SU-DHL-6 (cell line): ENCODE data around the gene PARVA.

Source experiments
- H2AFZ ChIP-seq: fragments of 200-600 bp; sonication (generic); 2 replicates; pipeline ENCODE4 v1.6.1; 2014; ENCODE audit warnings: low read depth, mild to moderate bottlenecking, moderate library complexity, mixed read lengths, antibody characterized with exemption, low read length; ENCODE audit not compliant: severe bottlenecking
- H3F3A ChIP-seq: fragments of 200-600 bp; shearing (Covaris generic); 2 replicates; pipeline ENCODE4 v1.6.0; 2016; ENCODE audit warnings: antibody characterized with exemption, mild to moderate bottlenecking; ENCODE audit not compliant: insufficient read depth
- H3K27ac ChIP-seq: fragments of 200-600 bp; sonication (generic); 2 replicates; pipeline ENCODE4 v1.5.1; 2016; ENCODE audit warnings: low read depth, mild to moderate bottlenecking, low read length, moderate library complexity, mixed read lengths
- H3K27me3 ChIP-seq: fragments of 200-600 bp; sonication (generic), shearing (Covaris generic); 2 replicates; pipeline ENCODE4 v1.6.0; 2014; ENCODE audit warnings: mild to moderate bottlenecking, low read length
- H3K36me3 ChIP-seq: fragments of 200-600 bp; sonication (generic); 2 replicates; pipeline ENCODE4 v1.6.1; 2014; ENCODE audit warnings: mild to moderate bottlenecking, low read length, mixed read lengths
- H3K4me2 ChIP-seq: fragments of 300-600, 200-600 bp; shearing (Covaris generic), sonication (generic); 2 replicates; pipeline ENCODE4 v1.6.0; 2014; ENCODE audit warnings: low read length, low read depth, mild to moderate bottlenecking; ENCODE audit not compliant: poor library complexity, severe bottlenecking
- H3K4me3 ChIP-seq: fragments of 200-600 bp; sonication (generic); 2 replicates; pipeline ENCODE4 v1.5.1; 2014; ENCODE audit warnings: antibody characterized with exemption, low read length, mild to moderate bottlenecking, mixed read lengths; ENCODE audit not compliant: insufficient read depth, poor library complexity, severe bottlenecking
- H3K79me2 ChIP-seq: fragments of 200-600 bp; sonication (generic); 2 replicates; pipeline ENCODE4 v1.6.1; 2014; ENCODE audit warnings: mild to moderate bottlenecking, low read length, moderate library complexity; ENCODE audit not compliant: insufficient read depth
- H3K9ac ChIP-seq: fragments of 200-600 bp; sonication (generic); 2 replicates; pipeline ENCODE4 v1.7.0; 2014; ENCODE audit warnings: mild to moderate bottlenecking, low read length
- H3K9me2 ChIP-seq: fragments of 200-600 bp; sonication (generic); replicated peaks from 2 replicates; pipeline ENCODE4 v1.6.1; 2014; ENCODE audit warnings: low read length; ENCODE audit not compliant: insufficient read depth
- H3K9me3 ChIP-seq: fragments of 200-600 bp; sonication (generic); 2 replicates; pipeline ENCODE4 v1.6.1; 2014; ENCODE audit warnings: low read length, mixed read lengths; ENCODE audit not compliant: insufficient read depth
- H4K20me1 ChIP-seq: fragments of 200-600 bp; sonication (generic); 2 replicates; pipeline ENCODE4 v1.6.1; 2014; ENCODE audit warnings: low read depth, mild to moderate bottlenecking, antibody characterized with exemption, low read length, moderate library complexity, mixed read lengths
- CTCF ChIP-seq: fragments of 200-600 bp; sonication (generic); IDR thresholded peaks from one replicate; pipeline ENCODE4 v1.5.1; 2017; ENCODE audit warnings: antibody characterized with exemption, mild to moderate bottlenecking, low read length, moderate library complexity; ENCODE audit not compliant: insufficient read depth, poor library complexity, severe bottlenecking
- EZH2phosphoT487 ChIP-seq: fragments of 200-600 bp; sonication (generic), shearing (Covaris generic); conservative IDR thresholded peaks from 2 replicates; pipeline ENCODE4 v1.6.1; 2018; ENCODE audit warnings: mild to moderate bottlenecking, antibody characterized with exemption, low read length, moderate library complexity, mixed read lengths

PARVA gene

GRCh38 chr11:12541583-12542151 lies 164.3 kb downstream of the PARVA start:
- no peaks in the 10 kb centered on the region for H3K79me2 ChIP-seq
- no peaks in the 10 kb centered on the region for H3F3A ChIP-seq
- no peaks in the 10 kb centered on the region for H4K20me1 ChIP-seq
- H3K9me2 ChIP-seq: no peaks in the 10 kb centered on the region
- TF ChIP-seq EZH2phosphoT487 (no peak), CTCF (no peak)
- no peak overlapping the region for H3K9ac ChIP-seq
- H3K27ac ChIP-seq: no peak overlapping the region
- no peak overlapping the region for H2AFZ ChIP-seq
- no peaks in the 10 kb centered on the region for H3K36me3 ChIP-seq
- no peaks in the 10 kb centered on the region for H3K27me3 ChIP-seq
- H3K4me3 ChIP-seq: no peak overlapping the region
- no peaks in the 10 kb centered on the region for H3K9me3 ChIP-seq
- no peak overlapping the region for H3K4me2 ChIP-seq

GRCh38 chr11:12542186-12542935 lies 165.0 kb downstream of the PARVA start:
- Histone ChIP-seq H3K79me2 (no peaks in the 10 kb centered on the region), H3K27ac (no peak overlapping the region)

GRCh38 chr11:12543596-12544415 lies 166.4 kb downstream of the PARVA start:
- no peak overlapping the region for H3K4me2 ChIP-seq
- H2AFZ ChIP-seq: no peak overlapping the region
- no peaks in the 10 kb centered on the region for H3K27me3 ChIP-seq
- no peaks in the 10 kb centered on the region for H3K9me3 ChIP-seq
- H3K27ac ChIP-seq: no peak overlapping the region
- H3K4me3 ChIP-seq: no peak overlapping the region
- H3K9ac ChIP-seq: no peak overlapping the region
- H3K9me2 ChIP-seq: no peaks in the 10 kb centered on the region
- H4K20me1 ChIP-seq: no peaks in the 10 kb centered on the region
- TF ChIP-seq EZH2phosphoT487: no peak
- no peak for TF ChIP-seq CTCF
- no peaks in the 10 kb centered on the region for H3K79me2 ChIP-seq
- H3K36me3 ChIP-seq: no peaks in the 10 kb centered on the region
- H3F3A ChIP-seq: no peaks in the 10 kb centered on the region

More at GRCh38 chr11:12542186-12542935, 165.0 kb downstream of the PARVA start:
- no peak for TF ChIP-seq CTCF
- TF ChIP-seq EZH2phosphoT487: no peak
- H3F3A ChIP-seq: no peaks in the 10 kb centered on the region
- no peaks in the 10 kb centered on the region for H3K9me3 ChIP-seq
- no peak overlapping the region for H3K9ac ChIP-seq
- no peak overlapping the region for H3K4me2 ChIP-seq
- no peaks in the 10 kb centered on the region for H3K36me3 ChIP-seq
- H4K20me1 ChIP-seq: no peaks in the 10 kb centered on the region
- H3K4me3 ChIP-seq: no peak overlapping the region
- no peak overlapping the region for H2AFZ ChIP-seq
- H3K27me3 ChIP-seq: no peaks in the 10 kb centered on the region
- H3K9me2 ChIP-seq: no peaks in the 10 kb centered on the region
